Mesodermal cell (in vitro differentiated cells): ENCODE data around the gene RAPGEF5.

Source experiments
- H3K27ac ChIP-seq: 2 replicates; pipeline ENCODE4 v1.7.0; 2013; ENCODE audit warnings: mild to moderate bottlenecking, low read depth, low read length, moderate library complexity; ENCODE audit not compliant: severe bottlenecking
- H3K36me3 ChIP-seq: 2 replicates; pipeline ENCODE4 v1.7.1; 2013; ENCODE audit warnings: mild to moderate bottlenecking, low read length, moderate library complexity; ENCODE audit not compliant: control insufficient read depth, insufficient read depth
- H3K4me1 ChIP-seq: one replicate; pipeline ENCODE4 v1.7.1; 2013; ENCODE audit warnings: mild to moderate bottlenecking, low read length; ENCODE audit not compliant: insufficient read depth, control insufficient read depth, poor library complexity, severe bottlenecking
- H3K4me3 ChIP-seq: 2 replicates; pipeline ENCODE4 v1.7.0; 2013; ENCODE audit warnings: low read length, control low read depth, mild to moderate bottlenecking; ENCODE audit not compliant: insufficient read depth, poor library complexity, severe bottlenecking; ENCODE audit errors: extremely low read depth
- H3K9me3 ChIP-seq: 2 replicates; pipeline ENCODE4 v1.7.1; 2013; ENCODE audit warnings: mild to moderate bottlenecking, low read length, moderate library complexity; ENCODE audit not compliant: control insufficient read depth
- WGBS, 2 experiments: methylation state at CpG; one replicate each; pipeline ENCODE4 v1.1.5; 2013; ENCODE audit warnings: missing lambda C conversion rate in 2 of 2; ENCODE audit not compliant: insufficient coverage in 2 of 2; 5-methylcytosine and 5-hydroxymethylcytosine counted together

Gene RAPGEF5

GRCh38 chr7:22181663-22182062 is 175.3 kb downstream of the RAPGEF5 start:
- no CpG with 5 or more reads among the region's 1 CpG for WGBS, 2 experiments
- no peaks in the 10 kb centered on the region for H3K9me3 ChIP-seq
- H3K4me3 ChIP-seq: no peak overlapping the region
- H3K36me3 ChIP-seq: no peaks in the 10 kb centered on the region
- H3K27ac ChIP-seq: no peak overlapping the region
- no peaks in the 10 kb centered on the region for H3K4me1 ChIP-seq

- H3K27ac ChIP-seq: no peak overlapping the region
- H3K9me3 ChIP-seq: no peaks in the 10 kb centered on the region
- H3K36me3 ChIP-seq: no peaks in the 10 kb centered on the region
- H3K4me3 ChIP-seq: no peak overlapping the region
- peaks cover under 1% of the 10 kb centered on the region for H3K4me1 ChIP-seq
- WGBS, 2 experiments: 87 to 100% methylated on average over 2 to 3 of the region's 4 CpGs
Observed at GRCh38 chr7:22179442-22179879, 177.5 kb downstream of the RAPGEF5 start.

- Histone ChIP-seq H3K9me3 (no peaks in the 10 kb centered on the region), H3K4me1 (peaks cover 4% of the 10 kb centered on the region), H3K4me3 (no peak overlapping the region), H3K27ac (no peak overlapping the region), H3K36me3 (no peaks in the 10 kb centered on the region)
- WGBS, 2 experiments: 60% methylated on average over 1 of the region's 1 CpG; no CpG with 5 or more reads in 1 of the 2 experiments
Observed at GRCh38 chr7:22178735-22179134, 178.2 kb downstream of the RAPGEF5 start.

GRCh38 chr7:22176791-22177412 is 180.1 kb downstream of the RAPGEF5 start:
- H3K4me1 ChIP-seq: peaks cover 4% of the 10 kb centered on the region
- no peaks in the 10 kb centered on the region for H3K9me3 ChIP-seq
- H3K36me3 ChIP-seq: no peaks in the 10 kb centered on the region
- WGBS, 2 experiments: 100% methylated on average over 2 of the region's 3 CpGs; no CpG with 5 or more reads in 1 of the 2 experiments
- no peak overlapping the region for H3K27ac ChIP-seq
- H3K4me3 ChIP-seq: no peak overlapping the region

GRCh38 chr7:22174574-22174953 is 182.4 kb downstream of the RAPGEF5 start:
- Histone ChIP-seq H3K36me3 (no peaks in the 10 kb centered on the region), H3K4me1 (peaks cover 4% of the 10 kb centered on the region), H3K4me3 (no peak overlapping the region), H3K9me3 (no peaks in the 10 kb centered on the region), H3K27ac (no peak overlapping the region)

GRCh38 chr7:22173685-22174573 is 183.0 kb downstream of the RAPGEF5 start:
- Histone ChIP-seq H3K36me3 (no peaks in the 10 kb centered on the region), H3K4me3 (no peak overlapping the region), H3K9me3 (no peaks in the 10 kb centered on the region), H3K4me1 (peaks cover 4% of the 10 kb centered on the region), H3K27ac (no peak overlapping the region)
- WGBS, 2 experiments: 93 to 95% methylated on average over 5 of the region's 7 CpGs

- Histone ChIP-seq H3K9me3 (no peaks in the 10 kb centered on the region), H3K27ac (no peak overlapping the region), H3K4me3 (no peak overlapping the region), H3K36me3 (no peaks in the 10 kb centered on the region), H3K4me1 (no peaks in the 10 kb centered on the region)
- WGBS, 2 experiments: 100% methylated on average over 1 of the region's 1 CpG; no CpG with 5 or more reads in 1 of the 2 experiments
Observed at GRCh38 chr7:22168129-22168634, 188.8 kb downstream of the RAPGEF5 start.

GRCh38 chr7:22167482-22167881 is 189.5 kb downstream of the RAPGEF5 start:
- Histone ChIP-seq H3K9me3 (no peaks in the 10 kb centered on the region), H3K27ac (no peak overlapping the region), H3K36me3 (no peaks in the 10 kb centered on the region), H3K4me1 (no peaks in the 10 kb centered on the region), H3K4me3 (no peak overlapping the region)
- WGBS, 2 experiments: no CpG with 5 or more reads among the region's 1 CpG

GRCh38 chr7:22166928-22167327 is 190.0 kb downstream of the RAPGEF5 start:
- Histone ChIP-seq H3K27ac (no peak overlapping the region), H3K36me3 (no peaks in the 10 kb centered on the region), H3K9me3 (no peaks in the 10 kb centered on the region), H3K4me1 (no peaks in the 10 kb centered on the region), H3K4me3 (no peak overlapping the region)
- 90 to 92% methylated on average over 2 of the region's 2 CpGs for WGBS, 2 experiments

GRCh38 chr7:22159341-22159740 is 197.6 kb downstream of the RAPGEF5 start:
- 0% methylated on average over 1 of the region's 2 CpGs; no CpG with 5 or more reads in 1 of the 2 experiments for WGBS, 2 experiments
- peaks cover 9% of the 10 kb centered on the region for H3K4me1 ChIP-seq
- H3K9me3 ChIP-seq: no peaks in the 10 kb centered on the region
- H3K27ac ChIP-seq: no peak overlapping the region
- H3K4me3 ChIP-seq: no peak overlapping the region
- no peaks in the 10 kb centered on the region for H3K36me3 ChIP-seq

GRCh38 chr7:22157552-22157951 is 199.4 kb downstream of the RAPGEF5 start:
- H3K36me3 ChIP-seq: no peaks in the 10 kb centered on the region
- H3K4me3 ChIP-seq: no peak overlapping the region
- 92 to 96% methylated on average over 6 of the region's 9 CpGs for WGBS, 2 experiments
- no peaks in the 10 kb centered on the region for H3K9me3 ChIP-seq
- no peak overlapping the region for H3K27ac ChIP-seq
- peaks cover 19% of the 10 kb centered on the region for H3K4me1 ChIP-seq
